Keratinocyte (primary cell): ENCODE results near the gene DDX51. TPM values are rescaled to one million over a fixed set of nuclear protein-coding genes. Genes with fewer than 3 reads are reported as not detected.

Experiments
- DNase-seq: peaks from one replicate; pipeline ENCODE4 v3.0.0-alpha.2; 2011; ENCODE audit warnings: low read depth, missing footprints, low spot score
- FAIRE-seq: peaks from 2 replicates; lab custom pipeline; 2011; peaks lifted over from hg19 to GRCh38; lab: Jason Lieb, UNC
- H2AFZ ChIP-seq: 2 replicates; pipeline ENCODE4 v1.6.0; 2012; ENCODE audit warnings: low read length, control low read depth, inconsistent platforms; ENCODE audit not compliant: control insufficient read depth
- H3K27ac ChIP-seq: 2 replicates; pipeline ENCODE4 v1.5.1; 2011; ENCODE audit warnings: low read length; ENCODE audit not compliant: control insufficient read depth, insufficient read depth
- H3K27me3 ChIP-seq: 3 replicates; pipeline ENCODE4 v1.6.0; 2011; ENCODE audit warnings: low read length; ENCODE audit not compliant: control insufficient read depth, insufficient read depth; ENCODE audit errors: extremely low read depth
- H3K36me3 ChIP-seq, 2 experiments: 2 replicates in 1 of 2; 3 replicates in 1 of 2; pipeline ENCODE4 v1.5.1; 2011; ENCODE audit warnings: low read length in 2 of 2, mild to moderate bottlenecking in 1 of 2; ENCODE audit not compliant: control insufficient read depth in 2 of 2, insufficient read depth in 2 of 2; ENCODE audit errors: extremely low read depth in 1 of 2
- H3K4me1 ChIP-seq: 3 replicates; pipeline ENCODE4 v1.5.1; 2011; ENCODE audit warnings: low read length; ENCODE audit not compliant: control insufficient read depth, insufficient read depth; ENCODE audit errors: extremely low read depth
- H3K4me2 ChIP-seq: 3 replicates; pipeline ENCODE4 v1.6.0; 2011; ENCODE audit warnings: low read depth, low read length; ENCODE audit not compliant: control insufficient read depth, insufficient read depth; ENCODE audit errors: extremely low read depth
- H3K4me3 ChIP-seq, 3 experiments: fragments of 200-600 bp in 1 of 3; sonication (generic) in 1 of 3; 2 replicates in 2 of 3; 3 replicates in 1 of 3; pipeline ENCODE4 v1.5.1; 2011 to 2016; ENCODE audit warnings: low read length in 3 of 3, mild to moderate bottlenecking in 3 of 3, control low read depth in 2 of 3, inconsistent platforms in 1 of 3, low read depth in 1 of 3, mixed read lengths in 1 of 3, mixed run types in 1 of 3, moderate library complexity in 1 of 3; ENCODE audit not compliant: control insufficient read depth in 2 of 3, insufficient read depth in 2 of 3; ENCODE audit errors: extremely low read depth in 1 of 3
- H3K79me2 ChIP-seq: 2 replicates; pipeline ENCODE4 v1.6.0; 2012; ENCODE audit warnings: low read length; ENCODE audit not compliant: control insufficient read depth, insufficient read depth
- H3K9ac ChIP-seq: 3 replicates; pipeline ENCODE4 v1.6.0; 2011; ENCODE audit warnings: low read length; ENCODE audit not compliant: control insufficient read depth, insufficient read depth; ENCODE audit errors: extremely low read depth
- H3K9me1 ChIP-seq: 3 replicates; pipeline ENCODE4 v1.6.0; 2011; ENCODE audit warnings: low read length; ENCODE audit not compliant: control insufficient read depth, insufficient read depth; ENCODE audit errors: extremely low read depth
- H3K9me3 ChIP-seq: 2 replicates; pipeline ENCODE4 v1.5.1; 2012; ENCODE audit warnings: low read depth, low read length; ENCODE audit not compliant: control insufficient read depth
- H4K20me1 ChIP-seq: 3 replicates; pipeline ENCODE4 v1.6.0; 2011; ENCODE audit warnings: low read length; ENCODE audit not compliant: control insufficient read depth, insufficient read depth; ENCODE audit errors: extremely low read depth
- EZH2 ChIP-seq: IDR thresholded peaks from one replicate; pipeline ENCODE4 v1.6.1; 2012; ENCODE audit warnings: inconsistent platforms, mild to moderate bottlenecking, low read length, moderate library complexity
- dilution Hi-C: fragments of 300-500 bp; cut with MboI; formaldehyde crosslinking; loops from one replicate; pipeline ENCODE4 v1.7.0; 2020; ENCODE audit warnings: low sequenced_read_pairs; ENCODE audit not compliant: extremely low pct_ligation_motif_present
- polyA plus RNA-seq, 5 experiments: library from polyadenylated mRNA; depleted of rRNA in 3 of 5; stranded (reverse) in 3 of 5; stranded (forward) in 1 of 5; unstranded in 1 of 5; fragments of >200 nt; gene quantifications; 1 replicate in 1 of 5; 2 replicates in 3 of 5; 3 replicates in 1 of 5; pipeline versions ENCODE4 v1.2.1 to v1.2.3, GENCODE V29; 2011 to 2012; ENCODE audit warnings: missing spikeins in 2 of 5, low read depth in 1 of 5, low replicate concordance in 1 of 5
- TF ChIP-seq, protein P1 (sequence below), 3 experiments: IDR thresholded peaks in 1 of 3; conservative IDR thresholded peaks in 1 of 3; optimal IDR thresholded peaks in 1 of 3; 2 replicates in 2 of 3; 3 replicates in 1 of 3; pipeline versions ENCODE3 to v1.5.1; 2011; ENCODE audit warnings: low read length in 3 of 3, mild to moderate bottlenecking in 3 of 3, moderate library complexity in 2 of 3, control low read depth in 1 of 3, inconsistent platforms in 1 of 3; ENCODE audit not compliant: insufficient read depth in 2 of 3; ENCODE audit errors: extremely low read depth in 1 of 3

The DDX51 gene
- polyA plus RNA-seq, 1 donor (not counting 4 experiments of a cell fraction or from before 2014, with no cell fraction given) = 7.4 TPM

DNA sequence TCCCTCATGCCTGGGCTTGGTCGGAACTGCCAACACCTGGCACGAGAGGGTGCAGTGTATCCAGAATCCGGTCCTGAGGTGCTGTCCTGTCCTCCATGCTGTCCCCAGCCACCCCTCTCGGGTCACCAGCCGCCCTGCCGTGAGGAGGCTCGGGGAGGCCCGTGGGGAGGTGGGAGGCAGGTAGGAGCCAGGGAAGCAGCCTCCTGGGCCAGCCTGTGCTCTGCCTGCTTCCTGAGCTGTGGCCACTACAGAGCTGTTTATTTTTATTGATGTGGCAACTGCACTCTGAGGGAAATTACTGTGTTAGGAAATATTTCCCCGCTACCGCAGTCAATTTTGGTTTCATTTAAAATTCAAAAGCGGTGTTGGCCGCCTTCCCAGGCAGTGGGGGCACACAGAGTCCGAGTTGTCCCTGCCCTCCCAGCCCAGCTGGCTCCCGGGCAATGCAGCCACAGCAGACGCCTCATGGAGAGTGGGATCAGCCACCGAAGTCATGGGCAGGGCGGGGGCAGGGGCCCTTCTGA is 18.5 kb upstream of the DDX51 start:
- Histone ChIP-seq H3K9ac (no peak overlapping the region), H4K20me1 (no peaks in the 10 kb centered on the region), H3K4me3 (no peak overlapping the region), H3K27ac (no peak overlapping the region), H3K79me2 (no peaks in the 10 kb centered on the region), H3K9me3 (no peaks in the 10 kb centered on the region), H3K9me1 (no peaks in the 10 kb centered on the region), H3K4me1 (no peaks in the 10 kb centered on the region), H3K27me3 (peaks cover 17% of the 10 kb centered on the region), H2AFZ (no peak overlapping the region), H3K4me2 (no peak overlapping the region), H3K36me3 (peaks cover 0 to 3% of the 10 kb centered on the region in 2 experiments)
- DNase-seq (no peak), FAIRE-seq (no peak)
- dilution Hi-C loops = no loop called here
- TF ChIP-seq EZH2 = no peak
- TF ChIP-seq, protein P1, sequence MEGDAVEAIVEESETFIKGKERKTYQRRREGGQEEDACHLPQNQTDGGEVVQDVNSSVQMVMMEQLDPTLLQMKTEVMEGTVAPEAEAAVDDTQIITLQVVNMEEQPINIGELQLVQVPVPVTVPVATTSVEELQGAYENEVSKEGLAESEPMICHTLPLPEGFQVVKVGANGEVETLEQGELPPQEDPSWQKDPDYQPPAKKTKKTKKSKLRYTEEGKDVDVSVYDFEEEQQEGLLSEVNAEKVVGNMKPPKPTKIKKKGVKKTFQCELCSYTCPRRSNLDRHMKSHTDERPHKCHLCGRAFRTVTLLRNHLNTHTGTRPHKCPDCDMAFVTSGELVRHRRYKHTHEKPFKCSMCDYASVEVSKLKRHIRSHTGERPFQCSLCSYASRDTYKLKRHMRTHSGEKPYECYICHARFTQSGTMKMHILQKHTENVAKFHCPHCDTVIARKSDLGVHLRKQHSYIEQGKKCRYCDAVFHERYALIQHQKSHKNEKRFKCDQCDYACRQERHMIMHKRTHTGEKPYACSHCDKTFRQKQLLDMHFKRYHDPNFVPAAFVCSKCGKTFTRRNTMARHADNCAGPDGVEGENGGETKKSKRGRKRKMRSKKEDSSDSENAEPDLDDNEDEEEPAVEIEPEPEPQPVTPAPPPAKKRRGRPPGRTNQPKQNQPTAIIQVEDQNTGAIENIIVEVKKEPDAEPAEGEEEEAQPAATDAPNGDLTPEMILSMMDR (optimal IDR thresholded peaks at IDR 0.05 in 1 of 3, IDR thresholded peaks at IDR 0.05 in 1 of 3, conservative IDR thresholded peaks at IDR 0.05 in 1 of 3; ENCODE audit: extremely low read depth in 1 of 3, insufficient read depth in 2 of 3, low read length in 3 of 3) = peak in 1 of 3 experiments; percentile 29

DNA sequence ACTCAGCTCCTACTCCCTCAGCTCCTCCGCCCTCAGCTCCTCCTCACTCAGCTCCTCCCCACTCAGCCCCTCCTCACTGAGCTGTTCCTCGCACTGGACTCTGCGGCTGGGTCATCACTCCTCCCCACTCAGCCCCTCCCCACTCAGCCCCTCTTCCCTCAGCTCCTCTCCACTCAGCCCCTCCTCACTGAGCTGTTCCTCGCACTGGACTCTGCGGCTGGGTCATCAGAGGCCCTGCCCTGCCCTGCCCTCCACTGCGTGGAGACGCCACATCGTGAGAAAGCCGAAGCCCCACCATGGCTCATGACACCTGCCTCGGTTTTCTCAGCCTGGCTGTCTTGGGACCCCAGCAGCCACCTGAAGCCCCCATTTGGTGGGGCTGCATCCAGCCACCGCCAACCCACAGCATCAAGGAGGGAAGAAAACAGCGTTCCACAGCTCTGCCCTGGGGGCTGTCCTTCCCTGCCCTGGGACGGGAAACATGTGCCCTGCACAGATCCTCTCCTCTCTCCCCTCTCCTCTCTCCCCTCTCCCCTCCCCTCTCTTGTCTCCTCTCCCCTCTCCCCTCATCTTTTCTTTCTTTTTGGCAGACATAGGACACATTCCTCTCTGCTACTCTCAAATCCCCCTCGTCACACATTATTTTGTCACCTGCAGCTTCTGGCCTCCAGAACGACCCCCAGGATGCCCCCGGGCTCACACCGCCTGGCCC is 17.8 kb upstream of the DDX51 start:
- H3K9ac ChIP-seq = no peak overlapping the region
- no peak overlapping the region for H2AFZ ChIP-seq
- peaks cover 1 to 3% of the 10 kb centered on the region in 2 experiments for H3K36me3 ChIP-seq
- dilution Hi-C loops = no loop called here
- H3K4me1 ChIP-seq = no peaks in the 10 kb centered on the region
- no peak overlapping the region for H3K4me3 ChIP-seq
- H4K20me1 ChIP-seq = no peaks in the 10 kb centered on the region
- H3K4me2 ChIP-seq = no peak overlapping the region
- H3K27me3 ChIP-seq = peaks cover 17% of the 10 kb centered on the region
- H3K27ac ChIP-seq = no peak overlapping the region
- TF ChIP-seq, protein P1 (optimal IDR thresholded peaks at IDR 0.05 in 1 of 3, IDR thresholded peaks at IDR 0.05 in 1 of 3, conservative IDR thresholded peaks at IDR 0.05 in 1 of 3; ENCODE audit: extremely low read depth in 1 of 3, insufficient read depth in 2 of 3, low read length in 3 of 3) = no peak
- no peak for TF ChIP-seq EZH2
- H3K79me2 ChIP-seq = no peaks in the 10 kb centered on the region
- DNase-seq (no peak), FAIRE-seq (no peak)
- peaks cover 1% of the 10 kb centered on the region for H3K9me3 ChIP-seq
- H3K9me1 ChIP-seq = no peaks in the 10 kb centered on the region
